PC-9 (cell line): Measurements from ENCODE around the gene ZNF267.

ENCODE experiments used
- CTCF ChIP-seq: fragments of 200-600 bp; sonication (generic); conservative IDR thresholded peaks from 2 replicates; pipeline ENCODE4 v1.6.1; 2017; ENCODE audit warnings: mixed run types, antibody characterized with exemption, mild to moderate bottlenecking, moderate library complexity
- EZH2 ChIP-seq: fragments of 200-600 bp; sonication (generic); IDR thresholded peaks from 2 replicates; pipeline ENCODE4 v1.8.0; 2017; ENCODE audit warnings: antibody characterized with exemption, low read depth

GRCh38 chr16:31862761-31863160 lies 10.8 kb upstream of the ZNF267 start:
- TF ChIP-seq EZH2 (no peak), CTCF (no peak)
